ENCODE measurements around the gene GSTM2.

GRCh38 chr1:109654519-109654918 is 13.3 kb upstream of the GSTM2 start:
- TF ChIP-seq CTCF (IDR thresholded peaks at IDR 0.05) (no peak), POLR2A (IDR thresholded peaks at IDR 0.05) (no peak)
